GM18498 (cell line): ENCODE data around the gene FAM174A.
"Not testable (repeated sequence)": the region's sequence is repeated elsewhere in the genome, so short reads cannot be mapped to it uniquely, and the experiment has no call there.

Experiments
- ATAC-seq: cut with Tn5 transposase; IDR thresholded peaks from one replicate; pipeline ENCODE4 v1.9.1; 2021; ENCODE audit warnings: mild to moderate bottlenecking, moderate library complexity; ENCODE audit not compliant: unreplicated experiment

FAM174A gene

DNA sequence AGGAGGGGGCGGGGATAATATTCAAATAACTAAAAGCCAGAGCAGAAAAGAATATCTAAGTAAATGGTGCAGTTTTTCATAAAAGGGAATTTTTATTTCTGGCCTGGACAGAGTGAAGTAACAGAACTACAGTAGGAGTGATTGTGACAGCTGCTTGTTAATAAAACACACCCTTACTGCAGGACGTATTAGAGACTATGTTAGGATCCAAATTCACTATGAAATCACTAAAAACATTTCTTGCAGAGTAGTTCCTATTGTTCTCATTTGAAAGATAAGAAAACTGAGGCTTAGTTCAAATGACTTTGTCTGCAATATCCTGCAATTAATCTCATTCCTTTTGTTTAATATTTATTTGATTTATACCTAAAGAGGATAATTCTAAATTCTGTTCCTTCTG lies 39.5 kb downstream of the FAM174A start:
- ATAC-seq, result no peak

DNA sequence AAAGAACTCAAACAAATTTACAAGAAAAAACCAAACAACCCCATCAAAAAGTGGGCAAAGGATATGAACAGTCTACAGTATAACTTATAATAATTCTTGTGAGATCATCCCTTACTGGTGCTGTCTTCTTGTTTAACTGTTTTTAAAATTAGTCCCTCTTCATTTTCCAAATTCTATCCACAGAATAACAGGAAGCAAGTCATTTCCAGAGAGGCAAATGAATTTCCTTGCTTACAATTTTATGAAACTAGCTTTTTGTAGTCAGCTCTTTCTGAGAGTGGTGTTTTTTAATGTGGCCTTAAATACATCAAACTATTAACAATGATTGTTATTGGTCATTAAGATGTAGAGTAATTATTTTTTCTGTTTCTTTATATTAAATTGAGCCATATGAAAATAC lies 40.6 kb downstream of the FAM174A start:
- no peak for ATAC-seq

DNA sequence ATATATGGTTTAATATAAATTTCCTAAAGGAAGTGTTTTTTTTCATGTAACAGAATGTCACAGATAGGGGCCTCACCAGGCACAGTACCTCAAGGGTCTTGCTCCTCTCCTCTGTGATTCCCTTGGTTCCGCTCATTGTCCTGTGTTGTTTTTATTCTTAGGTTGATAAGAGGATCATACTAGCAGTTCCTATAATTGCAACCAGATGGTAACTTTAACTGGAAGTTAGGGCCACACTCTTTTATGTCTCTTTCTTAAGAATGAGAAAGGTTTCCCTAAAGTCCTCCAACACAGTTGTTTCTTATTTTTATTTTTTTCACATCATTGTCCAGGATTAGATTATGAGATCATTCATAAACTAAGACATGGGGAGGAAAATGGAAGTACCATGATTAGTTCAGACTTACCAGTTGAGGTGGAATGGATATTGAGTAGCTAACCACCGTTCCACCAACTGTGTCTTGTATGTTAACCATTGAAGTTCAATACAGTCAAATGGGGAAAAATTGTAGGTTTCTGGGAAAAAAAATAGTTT lies 41.1 kb downstream of the FAM174A start:
- ATAC-seq, result no peak

DNA sequence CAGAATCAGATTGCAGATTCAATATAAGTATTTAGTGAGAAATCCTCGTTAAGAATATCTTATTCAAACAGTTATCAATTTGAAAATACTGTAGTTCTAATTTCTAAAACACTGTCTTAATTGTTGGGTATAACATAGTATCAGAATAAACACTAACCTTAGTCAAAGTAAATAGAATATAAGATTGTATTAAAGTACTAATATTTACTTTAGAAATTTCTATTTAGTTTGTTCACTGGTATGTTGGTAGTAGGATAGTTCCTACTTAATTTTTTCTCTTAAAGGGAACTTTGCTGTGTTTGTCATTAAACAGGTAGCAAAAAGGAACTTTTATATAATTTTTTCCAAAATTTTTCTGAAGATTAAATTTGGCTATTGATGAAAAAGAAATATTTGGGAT lies 42.3 kb downstream of the FAM174A start:
- no peak for ATAC-seq

DNA sequence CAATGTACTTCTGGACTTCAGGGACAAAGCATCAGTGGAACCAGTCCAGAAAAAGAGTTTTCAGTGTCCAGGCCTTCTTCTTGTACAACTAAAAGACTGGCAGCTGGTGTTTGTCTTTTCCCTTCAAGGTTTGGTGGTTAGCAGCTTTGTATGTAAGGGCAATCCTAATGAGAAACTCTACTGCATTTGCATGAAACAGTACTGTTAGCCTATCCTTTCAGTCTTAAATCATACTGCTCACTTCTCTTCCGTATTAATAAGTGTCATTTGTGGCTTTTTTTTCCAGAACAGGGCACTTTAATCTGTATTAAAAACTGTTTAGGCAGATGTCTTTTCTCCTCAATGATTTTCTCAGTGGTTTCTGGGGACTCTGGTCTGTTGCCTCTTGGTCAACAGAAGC lies 48.9 kb downstream of the FAM174A start:
- peak; percentile 99 for ATAC-seq

DNA sequence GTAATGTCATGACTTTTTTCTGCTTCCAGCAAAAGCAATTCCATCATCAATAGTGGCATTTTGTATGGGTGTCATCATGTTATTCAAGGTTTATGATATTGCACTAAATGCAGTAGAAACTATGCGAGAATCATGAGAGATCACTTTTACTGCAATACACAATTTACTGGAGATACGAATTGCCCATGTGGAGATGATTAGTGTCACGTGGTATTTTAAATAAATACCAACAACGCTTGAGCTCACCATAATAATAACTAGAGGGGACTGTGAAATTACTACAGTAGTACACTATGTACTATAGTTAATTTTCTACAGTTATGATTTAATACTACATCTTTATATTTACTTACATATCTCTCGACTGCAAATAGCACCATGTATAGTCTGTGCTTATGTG lies 49.7 kb downstream of the FAM174A start:
- no peak for ATAC-seq

DNA sequence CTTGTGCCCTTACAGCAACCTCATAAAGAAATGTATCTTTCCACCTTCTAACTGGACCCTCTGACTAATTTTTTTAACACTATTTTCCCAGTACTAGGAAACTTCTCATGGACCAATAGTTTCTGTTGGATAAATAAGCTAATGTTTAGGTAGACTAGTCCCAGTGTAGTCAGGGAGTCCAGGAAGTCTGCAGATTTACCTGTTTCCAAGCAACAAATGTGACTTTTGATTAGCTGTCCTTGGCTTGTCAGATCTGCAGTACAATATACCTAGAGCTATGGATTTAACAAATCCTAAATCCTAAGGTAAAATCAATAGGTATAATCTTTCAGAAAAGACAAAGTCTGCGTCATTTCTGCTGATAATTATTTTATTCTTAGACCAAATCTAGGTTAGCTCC lies 55.7 kb downstream of the FAM174A start:
- no peak for ATAC-seq

DNA sequence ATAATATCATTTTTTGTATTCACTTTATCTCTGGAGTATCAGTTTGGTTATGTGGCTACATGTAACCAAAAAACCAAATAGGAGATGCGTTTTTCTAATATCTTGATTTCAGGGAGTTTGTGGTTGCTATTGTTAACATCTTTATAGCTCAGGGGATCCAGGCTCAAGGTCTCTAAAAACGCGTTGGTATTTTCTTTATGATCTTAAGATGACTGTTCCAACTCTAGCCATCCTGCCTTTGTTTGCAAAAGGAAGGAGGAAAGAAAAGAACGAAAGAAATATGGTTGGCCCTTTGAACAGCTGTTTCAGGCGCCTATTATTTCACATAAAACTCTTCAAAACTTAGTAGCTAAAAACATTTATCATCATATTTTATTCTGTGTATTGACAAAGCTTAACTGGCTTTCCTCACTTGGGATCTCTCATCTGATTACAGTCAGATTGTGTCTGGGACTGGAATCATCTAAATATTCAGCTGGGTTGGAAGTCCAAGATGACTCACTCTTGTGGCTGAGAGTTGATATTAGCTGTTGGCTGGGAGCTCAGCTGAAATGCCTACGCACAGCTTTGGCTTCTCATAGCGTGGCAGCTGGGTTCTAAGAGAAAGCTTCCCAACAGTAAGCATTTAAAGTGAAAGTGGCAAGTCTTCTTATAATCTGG lies 60.1 kb downstream of the FAM174A start:
- ATAC-seq, result no peak

DNA sequence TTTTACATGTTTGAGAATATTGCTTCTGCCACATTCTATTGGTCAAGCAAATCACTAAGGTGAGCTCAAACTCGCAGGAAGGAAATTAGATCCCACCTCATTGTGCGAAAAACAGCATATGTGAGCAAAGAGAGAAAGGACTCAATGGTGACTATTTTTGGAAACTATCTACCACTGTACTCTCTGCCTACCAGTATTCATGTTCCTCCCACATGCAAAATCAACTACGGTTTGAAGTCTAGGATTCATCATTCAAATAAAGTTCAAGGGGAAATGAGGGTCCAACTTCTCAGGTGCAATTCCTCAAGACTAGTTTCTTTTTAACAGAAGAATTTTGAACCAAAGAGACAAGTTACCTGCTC lies 60.6 kb downstream of the FAM174A start:
- no peak for ATAC-seq

DNA sequence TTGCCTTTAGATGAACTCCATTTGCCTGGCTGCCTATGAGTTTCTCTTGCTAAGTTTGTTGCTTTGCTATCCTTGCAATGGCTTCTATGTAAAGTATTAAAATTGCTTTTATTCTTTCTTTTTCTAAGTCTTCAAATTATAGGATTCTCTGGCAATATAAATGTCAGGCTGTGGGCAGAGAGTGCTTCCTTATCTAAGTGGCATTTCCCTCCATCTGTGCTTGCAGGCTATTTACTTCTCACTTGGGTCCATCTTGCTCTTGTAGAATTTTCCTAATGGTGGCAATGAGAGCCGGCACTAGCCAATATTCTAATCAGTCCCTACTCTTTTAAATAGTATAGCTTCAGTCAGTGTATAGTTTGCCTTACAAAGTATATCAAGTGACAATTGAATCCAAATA lies 63.3 kb downstream of the FAM174A start:
- ATAC-seq, result no peak

DNA sequence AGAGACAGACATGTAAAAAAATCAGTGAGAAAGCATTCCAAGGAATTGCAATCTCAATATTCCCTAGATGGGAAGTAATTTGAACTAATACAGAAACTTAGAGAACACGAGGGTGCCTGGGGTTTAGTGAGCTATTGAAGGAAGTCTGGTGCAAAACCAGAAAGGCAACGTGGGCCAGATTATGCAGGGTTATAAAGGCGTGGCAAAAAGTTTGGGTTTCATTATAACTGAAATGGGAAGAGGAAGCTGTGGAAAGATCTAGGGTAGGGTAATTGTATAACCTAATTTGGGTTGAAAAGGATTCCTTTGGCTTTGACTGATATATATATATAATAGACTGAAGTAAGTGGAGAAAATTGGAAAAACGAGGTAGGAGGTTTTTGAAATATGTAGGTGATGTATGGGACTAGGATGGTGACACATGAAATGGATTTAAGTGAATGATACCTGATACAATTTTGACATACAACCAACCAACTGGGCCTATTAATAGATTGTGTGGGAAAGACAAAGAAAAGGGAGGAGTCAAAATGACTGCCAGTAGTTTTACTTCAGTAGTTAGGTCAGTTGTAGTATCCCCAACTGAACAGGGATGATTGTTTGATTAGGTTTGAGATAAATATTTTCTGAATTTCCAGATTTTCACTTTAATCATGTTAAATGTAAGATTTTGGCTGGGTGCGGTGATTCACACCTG lies 65.3 kb downstream of the FAM174A start:
- no peak for ATAC-seq

DNA sequence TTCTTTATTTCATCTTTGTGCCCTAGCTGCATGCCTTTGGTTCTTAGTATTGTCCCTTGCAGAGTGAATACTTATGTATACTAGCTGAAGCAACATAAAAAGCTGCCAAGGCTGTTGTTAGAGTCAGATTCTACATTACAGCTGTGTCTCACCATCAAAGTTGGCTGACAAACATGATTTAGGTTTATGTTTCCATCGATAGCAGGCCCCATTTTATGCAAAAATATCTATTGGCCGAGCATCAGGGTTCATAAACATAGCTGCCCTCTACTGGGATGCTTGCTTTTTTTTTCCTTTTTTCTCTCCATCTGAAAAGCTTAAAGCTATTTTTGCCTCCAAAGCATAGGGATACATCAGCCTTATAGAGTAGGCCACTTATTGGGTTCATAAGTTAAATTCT lies 68.0 kb downstream of the FAM174A start:
- ATAC-seq, result no peak

DNA sequence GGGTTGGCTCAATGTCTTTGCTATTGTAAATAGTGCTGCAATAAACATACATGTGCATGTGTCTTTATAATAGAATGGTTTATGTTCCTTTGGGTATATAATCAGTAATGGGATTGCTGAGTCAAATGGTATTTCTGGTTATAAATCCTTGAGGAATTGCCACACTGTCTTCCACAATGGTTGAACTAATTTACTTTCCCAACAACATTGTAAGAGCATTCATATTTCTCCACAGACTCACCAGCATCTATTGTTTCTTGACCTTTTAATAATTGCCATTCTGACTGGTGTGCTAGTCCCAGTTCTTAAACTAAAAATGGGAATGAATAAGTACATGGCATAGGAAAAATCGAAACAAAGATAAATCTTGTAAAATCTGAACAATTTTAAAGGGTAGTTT lies 68.8 kb downstream of the FAM174A start:
- not testable (repeated sequence) for ATAC-seq

DNA sequence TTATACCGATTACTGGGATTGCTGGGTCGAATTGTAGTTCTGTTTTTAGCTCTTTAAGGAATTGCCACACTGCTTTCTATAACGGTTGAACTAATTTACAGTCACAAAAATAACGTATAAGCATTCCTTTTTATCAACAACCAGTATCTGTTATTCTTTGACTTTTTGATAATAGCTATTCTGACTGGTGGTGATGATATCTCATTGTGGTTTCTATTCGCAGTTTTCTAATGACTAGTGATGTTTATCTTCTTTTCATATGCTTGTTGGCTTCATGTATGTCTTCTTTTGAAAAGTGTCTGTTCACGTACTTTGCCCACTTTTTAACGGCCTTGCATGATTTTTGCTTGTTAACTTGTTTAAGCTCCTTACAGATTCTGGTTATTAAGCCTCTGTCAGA lies 74.4 kb downstream of the FAM174A start:
- ATAC-seq, result no peak

DNA sequence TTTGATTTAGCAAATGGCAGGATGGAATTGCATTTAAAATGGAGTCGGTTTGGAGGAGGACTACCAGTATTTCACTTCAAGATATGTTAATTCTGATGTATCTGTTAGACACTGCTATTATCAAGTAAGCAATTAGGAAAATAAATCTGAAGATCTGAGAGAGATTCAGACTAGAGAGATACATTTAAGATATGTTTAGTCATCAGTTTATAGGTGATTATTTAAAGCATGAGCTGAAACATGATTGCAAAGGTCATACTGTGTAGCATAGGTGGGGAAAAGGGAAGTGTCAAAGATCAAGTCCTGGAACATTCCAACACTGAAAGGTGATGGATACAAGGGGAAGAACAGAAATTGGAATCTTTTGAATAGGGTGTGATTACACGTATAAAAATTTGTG lies 79.1 kb downstream of the FAM174A start:
- ATAC-seq, result no peak

DNA sequence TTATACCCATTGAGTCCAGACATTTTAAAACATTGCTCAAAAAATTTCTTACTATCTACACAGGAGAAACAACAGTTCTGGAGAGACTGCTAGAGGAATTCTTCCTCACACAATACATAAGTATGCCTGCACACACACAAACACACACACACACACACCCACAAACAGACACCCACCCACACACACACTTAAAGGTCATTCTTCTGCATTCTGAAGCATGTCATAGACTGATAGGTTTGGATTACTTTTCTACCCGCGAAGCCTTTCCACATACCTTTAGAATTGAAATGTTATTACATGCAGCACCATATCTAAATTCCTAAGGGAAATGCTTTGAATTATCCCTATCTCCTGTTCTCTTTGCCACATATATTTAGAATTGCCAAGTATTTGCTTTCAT lies 80.2 kb downstream of the FAM174A start:
- ATAC-seq, result no peak

DNA sequence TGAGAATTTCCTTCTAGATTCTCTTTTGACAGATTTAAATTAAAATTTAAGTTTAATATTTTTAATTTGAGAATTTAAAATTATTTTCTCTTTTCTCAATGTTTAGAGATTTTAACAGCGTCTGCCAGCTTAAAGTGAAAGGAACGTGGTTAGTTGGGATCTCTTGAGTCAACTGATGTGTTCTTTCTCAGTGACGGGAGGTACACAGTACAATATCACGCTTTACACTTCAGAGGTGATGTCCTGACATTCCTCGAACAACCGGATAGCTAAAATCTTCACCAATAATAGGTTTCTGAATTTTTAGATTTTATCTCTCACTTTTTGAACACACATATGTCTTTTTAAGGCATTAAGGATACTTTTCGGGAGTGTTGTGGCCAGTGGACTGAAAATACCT lies 81.1 kb downstream of the FAM174A start:
- no peak for ATAC-seq

DNA sequence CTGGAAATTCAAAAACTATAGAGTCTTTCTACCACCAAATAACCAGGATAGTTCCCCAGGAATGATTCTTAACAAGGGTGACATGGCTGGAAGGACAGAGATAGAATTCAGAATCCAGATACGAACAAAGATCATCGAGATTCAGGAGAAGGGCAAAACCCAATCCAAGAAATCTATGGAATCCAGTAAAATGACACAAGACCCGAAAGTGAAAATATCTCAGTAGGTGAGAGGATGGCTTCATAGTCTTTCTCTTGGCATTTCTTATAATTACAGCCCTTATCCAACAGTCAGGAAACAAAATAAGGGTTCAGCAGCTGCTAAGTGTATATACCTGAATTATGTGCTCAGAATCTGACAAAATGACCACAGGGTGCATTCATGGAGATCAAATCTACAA lies 81.8 kb downstream of the FAM174A start:
- ATAC-seq, result no peak

DNA sequence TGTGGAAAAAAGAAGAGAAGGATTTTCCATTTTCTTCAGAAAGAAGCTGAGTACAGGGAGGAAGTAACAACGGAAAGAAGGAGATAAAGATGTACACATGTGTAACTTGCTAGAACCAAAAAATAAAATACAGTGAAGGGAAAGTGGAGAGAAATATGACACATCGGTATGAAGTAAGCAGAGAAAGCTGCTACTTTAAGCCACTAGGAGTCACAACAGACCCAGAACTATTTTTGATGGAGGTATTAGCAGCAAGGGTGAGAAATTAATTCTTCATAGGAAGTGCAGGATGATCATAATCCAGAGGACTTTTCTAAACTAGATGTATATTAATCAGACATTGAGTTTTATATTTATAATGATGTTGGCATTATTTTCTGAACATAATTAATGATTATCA lies 88.5 kb downstream of the FAM174A start:
- peak; percentile 91 for ATAC-seq

DNA sequence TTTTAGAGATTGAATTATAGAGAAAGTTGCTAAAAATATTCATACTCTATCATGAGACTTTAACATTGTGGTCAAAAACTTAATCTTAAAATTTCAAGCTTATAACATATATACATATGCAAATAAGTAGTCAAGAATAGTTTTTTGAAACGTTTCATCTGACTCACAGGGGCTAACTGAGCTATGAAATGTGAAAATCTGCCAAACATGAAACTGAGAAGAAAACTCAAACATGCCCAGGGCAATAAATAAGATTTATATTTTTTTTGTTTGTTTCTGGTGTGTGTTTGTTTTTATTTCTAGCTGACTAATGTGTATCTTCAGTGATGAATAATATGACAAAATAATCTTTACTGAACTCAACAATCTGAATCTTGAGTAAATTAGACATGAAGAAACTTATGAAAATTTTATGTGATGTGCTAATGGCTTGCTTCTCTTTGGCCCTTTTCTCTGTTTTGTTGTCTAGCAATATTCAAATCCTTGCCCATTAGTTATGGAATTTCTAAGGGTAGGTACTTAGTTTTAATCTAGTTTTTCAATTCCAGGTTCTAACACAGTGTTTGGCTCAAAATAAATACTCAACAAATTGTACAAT lies 99.9 kb downstream of the FAM174A start:
- ATAC-seq, result peak; percentile 84
